ENCODE data around the gene CLASRP. TPM values are rescaled to one million over a fixed set of nuclear protein-coding genes. Genes with fewer than 3 reads are reported as not detected.

Gene CLASRP
- total and polyA plus RNA-seq, 9 of the 15 experiments (the other 6 are each of a cell fraction or from before 2014, with no cell fraction given): 0.94 to 86.3 (median 44.0) TPM

GRCh38 chr19:45035755-45036154 lies 3.1 kb upstream of the CLASRP start (continued):
- no peak for TF ChIP-seq PREB (CRISPR knock-in tag; IDR thresholded peaks at IDR 0.05)
- no peak for TF ChIP-seq DEAF1 (CRISPR knock-in tag; IDR thresholded peaks at IDR 0.05)
- TF ChIP-seq BCOR (IDR thresholded peaks at IDR 0.05): peak; percentile 92
- TF ChIP-seq FOXA1 (IDR thresholded peaks at IDR 0.05; ENCODE audit: borderline replicate concordance): no peak
- TF ChIP-seq ID3 (CRISPR knock-in tag; IDR thresholded peaks at IDR 0.05): no peak
- TF ChIP-seq ID3 (tag; IDR thresholded peaks at IDR 0.05): no peak
- TF ChIP-seq DDX20 (tag; IDR thresholded peaks at IDR 0.05; ENCODE audit: low read depth): no peak
- no peak for TF ChIP-seq HBP1 (CRISPR knock-in tag; IDR thresholded peaks at IDR 0.05)
- no peak for TF ChIP-seq TFAM (CRISPR knock-in tag; conservative IDR thresholded peaks at IDR 0.05)
- no peak for TF ChIP-seq YBX1 (IDR thresholded peaks at IDR 0.05)
- no peak for TF ChIP-seq REST (IDR thresholded peaks at IDR 0.05; ENCODE audit: borderline replicate concordance)
- no peak for TF ChIP-seq REST (CRISPR knock-in tag; IDR thresholded peaks at IDR 0.05; ENCODE audit: low read depth)
- TF ChIP-seq SMARCA5 (IDR thresholded peaks at IDR 0.05): peak; percentile 96
- no peak for TF ChIP-seq TAF15 (IDR thresholded peaks at IDR 0.05; ENCODE audit: low read depth, low read length)
- TF ChIP-seq TCF15 (CRISPR knock-in tag; IDR thresholded peaks at IDR 0.05): no peak
- TF ChIP-seq BDP1 (IDR thresholded peaks at IDR 0.05; ENCODE audit: insufficient read depth, insufficient read length): no peak
